ENCODE data around the gene WDR64.

DNA sequence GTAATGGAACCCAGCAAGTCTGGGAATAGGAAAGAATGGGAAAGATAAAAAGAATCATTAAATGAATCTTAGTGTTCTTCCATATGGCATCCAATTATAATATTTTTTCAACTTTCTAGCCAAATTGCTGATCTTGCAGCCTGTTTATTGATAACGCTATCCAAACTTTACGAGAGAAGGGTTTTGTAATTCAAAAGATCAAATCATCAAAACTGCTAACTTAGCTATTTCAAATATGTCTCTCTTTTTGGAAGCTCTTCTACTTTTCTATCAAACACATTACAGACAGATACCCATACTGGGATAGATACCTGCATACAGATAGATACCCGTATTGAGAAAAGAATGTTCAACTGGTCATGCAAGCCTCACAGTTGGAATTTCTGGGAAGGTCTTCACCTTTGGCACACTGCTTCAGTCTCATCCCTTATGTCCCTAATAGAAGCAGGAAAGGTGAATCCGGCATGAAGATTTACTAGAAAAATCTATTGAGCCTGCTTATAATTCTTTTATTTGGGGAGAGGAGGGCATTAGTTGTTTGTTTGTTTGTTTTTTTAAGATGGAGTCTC is 120.9 kb downstream of the WDR64 start:
- TF ChIP-seq, protein P1, sequence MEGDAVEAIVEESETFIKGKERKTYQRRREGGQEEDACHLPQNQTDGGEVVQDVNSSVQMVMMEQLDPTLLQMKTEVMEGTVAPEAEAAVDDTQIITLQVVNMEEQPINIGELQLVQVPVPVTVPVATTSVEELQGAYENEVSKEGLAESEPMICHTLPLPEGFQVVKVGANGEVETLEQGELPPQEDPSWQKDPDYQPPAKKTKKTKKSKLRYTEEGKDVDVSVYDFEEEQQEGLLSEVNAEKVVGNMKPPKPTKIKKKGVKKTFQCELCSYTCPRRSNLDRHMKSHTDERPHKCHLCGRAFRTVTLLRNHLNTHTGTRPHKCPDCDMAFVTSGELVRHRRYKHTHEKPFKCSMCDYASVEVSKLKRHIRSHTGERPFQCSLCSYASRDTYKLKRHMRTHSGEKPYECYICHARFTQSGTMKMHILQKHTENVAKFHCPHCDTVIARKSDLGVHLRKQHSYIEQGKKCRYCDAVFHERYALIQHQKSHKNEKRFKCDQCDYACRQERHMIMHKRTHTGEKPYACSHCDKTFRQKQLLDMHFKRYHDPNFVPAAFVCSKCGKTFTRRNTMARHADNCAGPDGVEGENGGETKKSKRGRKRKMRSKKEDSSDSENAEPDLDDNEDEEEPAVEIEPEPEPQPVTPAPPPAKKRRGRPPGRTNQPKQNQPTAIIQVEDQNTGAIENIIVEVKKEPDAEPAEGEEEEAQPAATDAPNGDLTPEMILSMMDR (conservative IDR thresholded peaks at IDR 0.05; ENCODE audit: low read depth in 2 of 2): no peak
- TF ChIP-seq EZH2phosphoT487 (IDR thresholded peaks at IDR 0.05; ENCODE audit: unreplicated experiment) (no peak), CREB1 (CRISPR knock-in tag; IDR thresholded peaks at IDR 0.05; ENCODE audit: low read depth) (no peak), POLR2AphosphoS5 (IDR thresholded peaks at IDR 0.05; ENCODE audit: low read depth) (no peak), JUNB (IDR thresholded peaks at IDR 0.05; ENCODE audit: unreplicated experiment) (no peak)
- TF ChIP-seq, protein P2, sequence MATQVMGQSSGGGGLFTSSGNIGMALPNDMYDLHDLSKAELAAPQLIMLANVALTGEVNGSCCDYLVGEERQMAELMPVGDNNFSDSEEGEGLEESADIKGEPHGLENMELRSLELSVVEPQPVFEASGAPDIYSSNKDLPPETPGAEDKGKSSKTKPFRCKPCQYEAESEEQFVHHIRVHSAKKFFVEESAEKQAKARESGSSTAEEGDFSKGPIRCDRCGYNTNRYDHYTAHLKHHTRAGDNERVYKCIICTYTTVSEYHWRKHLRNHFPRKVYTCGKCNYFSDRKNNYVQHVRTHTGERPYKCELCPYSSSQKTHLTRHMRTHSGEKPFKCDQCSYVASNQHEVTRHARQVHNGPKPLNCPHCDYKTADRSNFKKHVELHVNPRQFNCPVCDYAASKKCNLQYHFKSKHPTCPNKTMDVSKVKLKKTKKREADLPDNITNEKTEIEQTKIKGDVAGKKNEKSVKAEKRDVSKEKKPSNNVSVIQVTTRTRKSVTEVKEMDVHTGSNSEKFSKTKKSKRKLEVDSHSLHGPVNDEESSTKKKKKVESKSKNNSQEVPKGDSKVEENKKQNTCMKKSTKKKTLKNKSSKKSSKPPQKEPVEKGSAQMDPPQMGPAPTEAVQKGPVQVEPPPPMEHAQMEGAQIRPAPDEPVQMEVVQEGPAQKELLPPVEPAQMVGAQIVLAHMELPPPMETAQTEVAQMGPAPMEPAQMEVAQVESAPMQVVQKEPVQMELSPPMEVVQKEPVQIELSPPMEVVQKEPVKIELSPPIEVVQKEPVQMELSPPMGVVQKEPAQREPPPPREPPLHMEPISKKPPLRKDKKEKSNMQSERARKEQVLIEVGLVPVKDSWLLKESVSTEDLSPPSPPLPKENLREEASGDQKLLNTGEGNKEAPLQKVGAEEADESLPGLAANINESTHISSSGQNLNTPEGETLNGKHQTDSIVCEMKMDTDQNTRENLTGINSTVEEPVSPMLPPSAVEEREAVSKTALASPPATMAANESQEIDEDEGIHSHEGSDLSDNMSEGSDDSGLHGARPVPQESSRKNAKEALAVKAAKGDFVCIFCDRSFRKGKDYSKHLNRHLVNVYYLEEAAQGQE (IDR thresholded peaks at IDR 0.05; ENCODE audit: unreplicated experiment): no peak
